Loucy (cell line): Measurements from ENCODE around the gene INTS12.

Experiments
- H2AFZ ChIP-seq: fragments of 200-600 bp; sonication (generic); 2 replicates; pipeline ENCODE4 v1.6.0; 2016; ENCODE audit warnings: antibody characterized with exemption, mild to moderate bottlenecking, low read length, moderate library complexity
- H3F3A ChIP-seq: fragments of 200-600 bp; 2 replicates; pipeline ENCODE4 v1.6.0; 2016; ENCODE audit warnings: antibody characterized with exemption, low read depth, mild to moderate bottlenecking
- H3K27me3 ChIP-seq: fragments of 200-600 bp; sonication (generic); 2 replicates; pipeline ENCODE4 v1.6.1; 2014; ENCODE audit warnings: low read length, mild to moderate bottlenecking; ENCODE audit not compliant: insufficient read depth, poor library complexity, severe bottlenecking
- H3K36me3 ChIP-seq: fragments of 200-600 bp; sonication (generic); 2 replicates; pipeline ENCODE4 v1.6.1; 2016; ENCODE audit warnings: low read length; ENCODE audit not compliant: insufficient read depth
- H3K4me1 ChIP-seq: fragments of 200-600 bp; sonication (generic); 2 replicates; pipeline ENCODE4 v1.5.1; 2014; ENCODE audit warnings: low read length, mild to moderate bottlenecking; ENCODE audit not compliant: insufficient read depth, poor library complexity, severe bottlenecking
- H3K4me2 ChIP-seq: fragments of 200-600 bp; sonication (generic); 2 replicates; pipeline ENCODE4 v1.6.0; 2014; ENCODE audit warnings: antibody characterized with exemption, low read length, low read depth, mild to moderate bottlenecking; ENCODE audit not compliant: poor library complexity, severe bottlenecking
- H3K4me3 ChIP-seq: fragments of 200-600 bp; sonication (generic); 2 replicates; pipeline ENCODE4 v1.5.1; 2014; ENCODE audit warnings: low read length, mild to moderate bottlenecking, mixed read lengths; ENCODE audit not compliant: poor library complexity, severe bottlenecking
- H3K79me2 ChIP-seq: fragments of 200-600 bp; sonication (generic); 2 replicates; pipeline ENCODE4 v1.6.1; 2014; ENCODE audit warnings: low read length; ENCODE audit not compliant: insufficient read depth
- H3K9ac ChIP-seq: fragments of 200-600 bp; sonication (generic); 2 replicates; pipeline ENCODE4 v1.6.0; 2014; ENCODE audit warnings: mild to moderate bottlenecking, low read depth, low read length, moderate library complexity; ENCODE audit not compliant: poor library complexity, severe bottlenecking
- H3K9me2 ChIP-seq: fragments of 200-600 bp; sonication (generic); replicated peaks from 2 replicates; pipeline ENCODE4 v1.6.1; 2016; ENCODE audit warnings: low read depth, low read length, mixed read lengths
- H3K9me3 ChIP-seq: fragments of 200-600 bp; sonication (generic); 2 replicates; pipeline ENCODE4 v1.6.1; 2014; ENCODE audit warnings: mild to moderate bottlenecking, antibody characterized with exemption, low read length, low read depth; ENCODE audit not compliant: insufficient read depth
- H4K20me1 ChIP-seq: fragments of 200-600 bp; sonication (generic); 2 replicates; pipeline ENCODE4 v1.6.0; 2014; ENCODE audit warnings: antibody characterized with exemption, low read length, mild to moderate bottlenecking; ENCODE audit not compliant: insufficient read depth, poor library complexity, severe bottlenecking
- EZH2phosphoT487 ChIP-seq: fragments of 200-600 bp; IDR thresholded peaks from 2 replicates; pipeline ENCODE4 v1.6.1; 2018; ENCODE audit warnings: antibody characterized with exemption, mild to moderate bottlenecking, moderate library complexity, borderline replicate concordance
- TF ChIP-seq, protein P1 (sequence below): fragments of 200-600 bp; sonication (generic); conservative IDR thresholded peaks from 2 replicates; pipeline ENCODE4 v1.5.1; 2014; ENCODE audit warnings: mild to moderate bottlenecking, antibody characterized with exemption, low read length

Gene INTS12

DNA sequence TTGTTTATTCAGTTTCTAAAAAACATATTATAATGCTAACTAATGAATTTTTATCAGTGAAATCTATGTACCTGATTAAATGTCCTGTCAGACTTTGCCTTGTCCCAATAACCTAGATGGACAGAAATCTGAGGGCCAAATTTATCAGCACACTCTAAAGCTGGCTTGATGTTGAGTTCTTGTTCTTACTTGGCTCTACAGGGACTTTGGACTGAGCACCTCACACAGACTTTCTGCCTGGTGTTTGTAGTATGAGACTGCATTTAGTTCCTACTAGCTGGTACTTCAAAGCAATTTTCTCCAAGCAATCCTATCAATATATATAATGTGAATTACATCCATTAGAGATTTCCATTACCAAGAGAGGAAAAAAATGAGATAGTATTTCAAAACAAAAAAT is 37.8 kb downstream of the INTS12 start:
- H3K9ac ChIP-seq: no peak overlapping the region
- H3K4me3 ChIP-seq: no peak overlapping the region
- H3K79me2 ChIP-seq: no peaks in the 10 kb centered on the region
- no peaks in the 10 kb centered on the region for H3K27me3 ChIP-seq
- no peak for TF ChIP-seq EZH2phosphoT487
- TF ChIP-seq, protein P1, sequence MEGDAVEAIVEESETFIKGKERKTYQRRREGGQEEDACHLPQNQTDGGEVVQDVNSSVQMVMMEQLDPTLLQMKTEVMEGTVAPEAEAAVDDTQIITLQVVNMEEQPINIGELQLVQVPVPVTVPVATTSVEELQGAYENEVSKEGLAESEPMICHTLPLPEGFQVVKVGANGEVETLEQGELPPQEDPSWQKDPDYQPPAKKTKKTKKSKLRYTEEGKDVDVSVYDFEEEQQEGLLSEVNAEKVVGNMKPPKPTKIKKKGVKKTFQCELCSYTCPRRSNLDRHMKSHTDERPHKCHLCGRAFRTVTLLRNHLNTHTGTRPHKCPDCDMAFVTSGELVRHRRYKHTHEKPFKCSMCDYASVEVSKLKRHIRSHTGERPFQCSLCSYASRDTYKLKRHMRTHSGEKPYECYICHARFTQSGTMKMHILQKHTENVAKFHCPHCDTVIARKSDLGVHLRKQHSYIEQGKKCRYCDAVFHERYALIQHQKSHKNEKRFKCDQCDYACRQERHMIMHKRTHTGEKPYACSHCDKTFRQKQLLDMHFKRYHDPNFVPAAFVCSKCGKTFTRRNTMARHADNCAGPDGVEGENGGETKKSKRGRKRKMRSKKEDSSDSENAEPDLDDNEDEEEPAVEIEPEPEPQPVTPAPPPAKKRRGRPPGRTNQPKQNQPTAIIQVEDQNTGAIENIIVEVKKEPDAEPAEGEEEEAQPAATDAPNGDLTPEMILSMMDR: no peak
- H3K9me2 ChIP-seq: no peaks in the 10 kb centered on the region
- H3F3A ChIP-seq: no peaks in the 10 kb centered on the region
- H2AFZ ChIP-seq: no peak overlapping the region
- no peaks in the 10 kb centered on the region for H3K4me1 ChIP-seq
- H3K9me3 ChIP-seq: no peaks in the 10 kb centered on the region
- H3K36me3 ChIP-seq: no peaks in the 10 kb centered on the region
- H4K20me1 ChIP-seq: no peaks in the 10 kb centered on the region
- no peak overlapping the region for H3K4me2 ChIP-seq

GRCh38 chr4:105666693-105667092 is 41.8 kb downstream of the INTS12 start:
- Histone ChIP-seq H3K79me2 (no peaks in the 10 kb centered on the region), H4K20me1 (no peaks in the 10 kb centered on the region), H3K27me3 (no peaks in the 10 kb centered on the region), H3K9me2 (no peaks in the 10 kb centered on the region), H3K4me3 (no peak overlapping the region), H3F3A (no peaks in the 10 kb centered on the region), H3K4me2 (no peak overlapping the region), H3K9me3 (no peaks in the 10 kb centered on the region), H3K4me1 (no peaks in the 10 kb centered on the region), H2AFZ (no peak overlapping the region), H3K36me3 (no peaks in the 10 kb centered on the region), H3K9ac (no peak overlapping the region)
- no peak for TF ChIP-seq EZH2phosphoT487
- TF ChIP-seq, protein P1: peak; percentile 59

GRCh38 chr4:105662935-105663675 is 45.4 kb downstream of the INTS12 start:
- no peaks in the 10 kb centered on the region for H3K9me3 ChIP-seq
- no peaks in the 10 kb centered on the region for H3K27me3 ChIP-seq
- H3K79me2 ChIP-seq: no peaks in the 10 kb centered on the region
- H3K4me2 ChIP-seq: no peak overlapping the region
- no peaks in the 10 kb centered on the region for H3K4me1 ChIP-seq
- TF ChIP-seq EZH2phosphoT487: no peak
- TF ChIP-seq, protein P1: no peak
- no peak overlapping the region for H3K9ac ChIP-seq
- no peaks in the 10 kb centered on the region for H3F3A ChIP-seq
- H2AFZ ChIP-seq: no peak overlapping the region
- no peaks in the 10 kb centered on the region for H3K9me2 ChIP-seq
- H4K20me1 ChIP-seq: no peaks in the 10 kb centered on the region
- H3K4me3 ChIP-seq: no peak overlapping the region
- no peaks in the 10 kb centered on the region for H3K36me3 ChIP-seq
